ENCODE data around the gene AGRN.
"Not testable (repeated sequence)": the region's sequence is repeated elsewhere in the genome, so short reads cannot be mapped to it uniquely, and the experiment has no call there.

Gene AGRN

GRCh38 chr1:1052003-1052840 is 32.3 kb downstream of the AGRN start:
- DNase-seq (ENCODE audit: low read depth in 2 of 2) = no peak

GRCh38 chr1:1053022-1053421 is 33.1 kb downstream of the AGRN start:
- DNase-seq (ENCODE audit: low read depth in 2 of 2) = no peak

DNA sequence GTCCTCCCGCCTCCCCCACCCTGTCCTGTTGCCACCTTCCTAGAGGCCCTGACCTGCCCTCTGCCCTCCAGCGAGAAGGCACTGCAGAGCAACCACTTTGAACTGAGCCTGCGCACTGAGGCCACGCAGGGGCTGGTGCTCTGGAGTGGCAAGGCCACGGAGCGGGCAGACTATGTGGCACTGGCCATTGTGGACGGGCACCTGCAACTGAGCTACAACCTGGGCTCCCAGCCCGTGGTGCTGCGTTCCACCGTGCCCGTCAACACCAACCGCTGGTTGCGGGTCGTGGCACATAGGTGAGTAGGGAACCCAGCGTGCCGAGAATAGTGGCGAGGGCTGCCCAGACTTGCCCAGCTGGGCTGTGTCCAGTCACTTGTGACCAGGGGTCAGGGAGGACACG is 33.8 kb downstream of the AGRN start:
- DNase-seq (ENCODE audit: low read depth in 2 of 2) = no peak

DNA sequence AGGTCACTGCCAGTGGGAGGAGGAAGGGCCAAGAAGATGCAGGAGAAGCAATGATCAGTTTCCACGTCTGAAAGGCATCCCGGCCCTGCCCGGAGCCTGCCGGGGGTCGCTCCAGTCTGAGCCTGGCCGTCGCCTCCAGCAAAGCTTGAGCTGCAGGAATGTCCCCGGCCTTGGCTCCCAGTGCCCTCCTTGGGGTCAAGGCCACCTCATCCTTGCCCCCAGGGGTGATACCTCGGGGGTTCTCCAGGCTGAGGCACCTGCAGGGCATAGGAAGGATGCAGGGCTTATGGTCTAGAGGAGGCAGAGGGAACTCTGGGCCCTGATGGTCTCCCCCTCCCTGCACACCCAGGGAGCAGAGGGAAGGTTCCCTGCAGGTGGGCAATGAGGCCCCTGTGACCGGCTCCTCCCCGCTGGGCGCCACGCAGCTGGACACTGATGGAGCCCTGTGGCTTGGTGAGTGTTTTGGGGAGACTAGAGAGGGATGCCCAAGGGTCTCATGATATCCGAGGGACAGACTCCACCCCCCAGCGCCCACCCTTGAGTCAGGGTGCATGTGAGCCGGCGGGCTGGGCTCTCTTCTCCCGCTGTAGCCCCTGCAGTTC is 34.3 kb downstream of the AGRN start:
- DNase-seq (ENCODE audit: low read depth in 2 of 2) = no peak

GRCh38 chr1:1054971-1055370 is 35.1 kb downstream of the AGRN start:
- DNase-seq (ENCODE audit: low read depth in 2 of 2) = no peak

- no peak for DNase-seq (ENCODE audit: low read depth in 2 of 2)
These were observed 36.2 kb downstream of the AGRN start for GRCh38 chr1:1055841-1056736.

- DNase-seq (ENCODE audit: low read depth in 2 of 2) = not testable (repeated sequence)
These were observed 37.8 kb downstream of the AGRN start for GRCh38 chr1:1057769-1058087.

DNA sequence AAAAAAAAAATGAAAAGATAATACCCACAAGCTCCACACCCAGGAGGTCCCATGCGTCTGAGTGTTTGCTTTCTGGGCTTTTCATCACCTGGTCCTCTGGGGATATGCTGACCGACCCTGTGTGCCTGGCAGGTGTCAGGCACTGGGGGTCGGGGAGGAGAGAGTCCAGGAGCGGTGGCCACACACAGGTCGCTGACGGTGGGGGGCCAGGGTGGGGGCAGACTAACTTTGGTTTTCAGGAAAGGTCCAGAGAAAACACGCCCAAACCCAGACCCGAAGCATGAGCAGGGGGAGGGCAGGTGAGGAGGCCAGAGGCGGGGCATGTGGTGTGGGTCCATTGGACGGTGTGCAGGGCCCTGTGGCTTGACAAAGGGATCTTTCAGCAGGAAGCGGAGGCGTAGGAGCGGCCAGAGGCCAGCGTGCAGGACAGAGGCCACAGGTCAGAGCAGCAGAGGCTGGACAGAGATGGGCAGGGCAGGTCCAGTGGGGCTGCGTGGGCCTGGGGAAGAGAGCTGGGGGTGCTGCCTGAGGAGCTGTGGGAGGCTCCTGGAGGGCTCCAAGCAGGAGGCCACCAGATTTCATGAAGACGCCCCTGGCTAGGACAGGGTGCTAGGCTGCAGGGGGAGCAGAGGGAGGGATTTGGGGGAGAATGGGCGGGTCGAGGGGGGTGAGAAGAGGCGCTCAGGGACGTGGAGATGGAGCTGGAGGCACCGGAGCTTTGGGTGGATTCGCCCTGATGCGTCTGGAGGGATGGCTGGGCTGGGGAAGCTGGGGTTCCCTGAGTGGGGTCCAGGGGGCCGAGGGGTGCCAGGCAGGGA is 38.4 kb downstream of the AGRN start:
- DNase-seq (ENCODE audit: low read depth in 2 of 2) = no peak

DNA sequence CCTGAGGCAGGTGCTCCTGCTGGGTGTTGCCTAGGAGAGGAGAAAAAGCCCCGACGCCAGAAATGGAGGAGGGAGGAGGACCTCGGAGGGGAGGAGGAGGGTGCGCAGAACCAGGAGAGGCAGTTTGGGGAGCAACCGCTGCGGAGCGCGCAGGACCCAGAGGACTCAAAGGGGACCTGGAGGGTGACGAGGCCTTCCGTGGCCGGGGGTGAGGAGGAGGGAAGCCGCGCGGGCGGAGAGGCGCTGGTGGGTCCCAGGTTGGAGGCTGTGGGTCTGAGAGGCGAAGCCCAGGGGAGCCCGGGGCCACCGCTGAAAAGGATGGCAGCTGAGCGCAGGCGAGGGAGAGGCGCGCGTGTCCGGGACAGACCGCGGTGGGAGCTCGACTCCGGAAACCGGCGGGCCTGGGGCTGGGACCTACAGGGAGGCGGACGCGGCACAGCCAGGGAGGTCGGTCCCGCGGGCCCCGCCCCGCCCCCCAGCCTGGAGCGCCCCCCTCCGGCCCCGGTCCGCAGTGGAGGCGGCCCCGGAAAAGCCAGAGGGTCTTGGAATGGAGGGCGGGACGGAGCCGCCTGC is 39.1 kb downstream of the AGRN start:
- peak in 1 of 2 donors; percentile 45 for DNase-seq (ENCODE audit: low read depth in 2 of 2)

DNA sequence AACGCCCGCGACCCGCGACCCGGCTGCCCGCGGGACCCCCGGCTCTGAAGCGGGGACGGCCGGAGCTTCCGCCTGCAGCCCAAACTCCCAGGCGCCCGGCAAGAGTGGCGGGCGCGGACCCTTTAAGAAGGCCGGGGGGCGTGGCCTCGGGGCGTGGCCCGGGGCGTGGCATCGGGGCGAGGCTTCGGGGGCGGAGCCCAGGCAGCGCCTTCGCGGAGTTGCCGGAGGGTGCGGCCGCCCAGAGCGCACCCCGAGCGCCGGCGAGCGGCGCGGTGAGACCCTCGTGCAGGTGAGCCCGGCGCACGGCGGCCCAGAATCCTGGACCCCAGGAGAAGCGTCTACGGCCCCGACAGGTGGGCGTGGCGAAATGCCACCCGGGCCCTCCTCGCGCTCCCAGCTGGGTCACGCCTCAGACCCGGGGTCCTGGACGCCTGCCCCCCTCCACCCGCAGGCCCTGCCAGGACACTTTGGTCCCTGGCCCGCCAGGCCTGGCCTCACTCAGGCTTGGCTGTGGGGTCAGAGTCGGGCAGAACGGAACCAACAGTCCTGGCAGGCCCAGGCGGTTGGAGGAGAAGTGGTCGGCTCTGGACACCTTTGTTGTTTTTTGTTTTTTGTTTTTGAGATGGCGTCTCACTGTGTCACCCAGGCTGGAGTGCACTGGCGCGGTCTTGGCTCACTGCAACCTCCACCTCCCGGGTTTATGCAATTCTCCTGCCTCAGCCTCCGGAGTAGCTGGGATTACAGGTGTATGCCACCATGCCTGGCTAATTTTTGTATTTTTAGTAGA is 39.8 kb downstream of the AGRN start:
- peak; percentile 91 to 93 for DNase-seq (ENCODE audit: low read depth in 2 of 2)

DNA sequence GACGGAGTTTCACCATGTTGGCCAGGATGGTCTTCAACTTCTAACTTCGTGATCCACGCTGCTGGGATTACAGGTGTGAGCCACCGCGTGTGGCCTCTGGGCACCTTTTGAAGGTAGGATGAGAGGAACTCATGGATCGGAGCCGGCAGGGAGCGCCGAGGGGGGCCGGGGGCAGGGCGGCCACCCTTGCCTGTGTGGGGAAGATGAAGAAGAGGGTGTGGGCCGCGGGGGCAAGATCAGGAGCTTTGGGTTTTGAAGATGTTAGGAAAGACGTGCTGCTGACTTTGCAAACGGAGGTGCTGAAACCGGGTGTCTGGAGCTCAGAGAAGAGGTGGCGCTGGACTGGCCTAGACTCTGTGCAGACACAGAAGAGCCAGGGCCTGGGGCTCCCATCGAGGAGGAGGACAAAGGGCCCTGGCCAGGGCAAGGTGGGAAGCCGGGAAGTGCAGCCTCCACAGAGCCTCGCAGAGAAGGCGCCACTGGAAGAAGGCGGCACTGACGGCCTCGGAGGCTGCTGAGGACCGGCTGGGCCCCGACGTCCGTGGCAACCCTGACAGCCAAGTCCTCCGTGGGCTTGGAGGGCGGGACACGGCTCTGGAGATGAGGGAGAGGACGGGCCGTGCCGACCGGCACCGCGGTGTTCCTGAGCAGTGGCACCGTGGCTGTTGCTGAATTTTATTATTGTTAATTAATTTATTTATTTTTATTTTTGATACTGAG is 40.5 kb downstream of the AGRN start:
- no peak for DNase-seq (ENCODE audit: low read depth in 2 of 2)

DNA sequence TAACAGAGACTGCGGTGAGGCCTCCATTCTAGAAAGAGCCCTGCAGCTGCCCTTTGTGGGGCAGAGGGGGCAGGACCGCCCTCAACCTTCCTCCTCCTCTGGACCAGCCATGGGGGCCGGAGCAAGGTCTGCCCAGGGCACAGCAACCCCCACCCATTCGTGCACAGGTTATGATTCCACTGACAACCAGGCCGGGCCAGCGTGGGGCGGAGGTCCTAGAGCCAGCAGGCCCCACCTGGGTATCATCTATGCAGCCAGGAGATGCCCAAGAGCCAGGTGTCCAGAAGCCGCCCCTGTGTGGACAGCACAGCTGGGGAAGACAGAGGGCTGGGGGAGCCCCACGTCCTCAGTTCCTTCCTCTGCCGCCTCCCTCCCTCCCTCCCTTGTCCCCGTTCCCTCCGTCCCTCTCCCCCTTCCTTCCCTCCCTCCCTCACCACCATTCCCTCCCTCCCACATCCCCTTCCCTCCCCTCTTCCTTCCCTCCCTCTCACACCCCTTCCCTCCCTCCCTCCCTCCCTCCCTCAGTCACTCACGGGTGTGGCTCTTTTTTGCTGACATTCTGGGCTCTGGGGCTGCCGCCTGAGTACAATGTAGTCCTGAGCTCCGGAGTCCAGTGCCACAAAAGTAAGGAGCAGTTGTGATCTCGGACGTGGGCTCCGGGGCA is 41.9 kb downstream of the AGRN start:
- DNase-seq (ENCODE audit: low read depth in 2 of 2) = no peak

GRCh38 chr1:1062348-1063163 is 42.6 kb downstream of the AGRN start:
- no peak for DNase-seq (ENCODE audit: low read depth in 2 of 2)

DNA sequence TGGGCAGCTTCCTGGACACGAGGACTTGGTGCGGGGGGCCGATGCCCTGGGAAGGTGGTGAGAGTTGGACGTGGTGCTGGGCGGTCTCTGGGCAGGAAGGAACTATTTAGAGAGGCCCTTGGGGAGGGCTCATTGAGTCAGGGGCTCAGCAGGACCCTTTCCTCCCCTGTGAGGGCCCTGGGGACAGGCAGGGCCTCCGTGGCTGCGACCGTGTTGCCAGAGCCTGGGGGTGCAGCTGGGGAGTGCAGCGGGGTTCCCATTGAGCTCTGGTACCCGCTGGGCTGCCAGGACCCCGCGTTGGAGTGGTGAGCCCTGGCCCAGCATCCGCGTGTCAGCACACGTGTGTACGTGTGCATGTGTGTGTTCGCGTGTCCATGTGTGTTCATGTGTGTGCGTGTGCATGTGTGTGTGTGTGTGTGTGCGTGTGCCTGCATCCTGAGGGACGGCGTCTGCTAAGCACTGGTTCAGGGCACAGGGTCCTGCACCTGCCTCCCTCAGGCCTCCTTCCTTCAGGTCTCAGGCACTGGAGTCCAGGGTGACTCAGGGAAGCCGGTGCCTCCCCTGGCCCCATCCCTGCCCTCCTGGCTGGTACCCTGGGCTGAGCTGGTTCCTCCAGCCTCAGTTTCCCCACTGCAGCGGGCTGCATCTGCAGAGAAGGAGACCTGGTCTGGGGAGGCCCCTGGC is 43.5 kb downstream of the AGRN start:
- no peak for DNase-seq (ENCODE audit: low read depth in 2 of 2)

- peak; percentile 86 to 91 for DNase-seq (ENCODE audit: low read depth in 2 of 2)
These were observed 44.3 kb downstream of the AGRN start for GRCh38 chr1:1063945-1064831.

DNA sequence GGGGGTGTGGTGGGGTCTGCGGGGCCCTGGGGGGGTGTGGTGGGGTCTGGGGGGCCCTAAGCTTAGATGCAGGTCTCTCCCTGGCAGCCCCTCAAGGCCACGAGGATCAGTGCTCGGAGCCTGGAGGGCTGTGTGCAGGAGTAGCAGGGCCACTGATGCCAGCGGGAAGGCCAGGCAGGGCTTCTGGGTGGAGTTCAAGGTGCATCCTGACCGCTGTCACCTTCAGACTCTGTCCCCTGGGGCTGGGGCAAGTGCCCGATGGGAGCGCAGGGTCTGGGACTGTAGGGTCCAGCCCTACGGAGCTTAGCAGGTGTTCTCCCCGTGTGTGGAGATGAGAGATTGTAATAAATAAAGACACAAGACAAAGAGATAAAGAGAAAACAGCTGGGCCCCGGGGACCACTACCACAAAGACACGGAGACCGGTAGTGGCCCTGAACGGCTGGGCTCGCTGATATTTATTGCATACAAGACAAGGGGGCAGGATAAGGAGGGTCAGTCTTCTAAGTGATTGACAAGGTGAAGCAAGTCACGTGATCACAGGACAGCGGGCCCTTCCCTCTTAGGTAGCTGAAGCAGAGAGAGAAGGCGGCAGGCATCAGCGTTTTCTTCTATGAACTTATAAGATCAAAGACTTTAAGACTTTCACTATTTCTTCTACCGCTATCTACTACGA is 45.5 kb downstream of the AGRN start:
- DNase-seq (ENCODE audit: low read depth in 2 of 2) = no peak
